ENCODE measurements around the gene POR.

DNA sequence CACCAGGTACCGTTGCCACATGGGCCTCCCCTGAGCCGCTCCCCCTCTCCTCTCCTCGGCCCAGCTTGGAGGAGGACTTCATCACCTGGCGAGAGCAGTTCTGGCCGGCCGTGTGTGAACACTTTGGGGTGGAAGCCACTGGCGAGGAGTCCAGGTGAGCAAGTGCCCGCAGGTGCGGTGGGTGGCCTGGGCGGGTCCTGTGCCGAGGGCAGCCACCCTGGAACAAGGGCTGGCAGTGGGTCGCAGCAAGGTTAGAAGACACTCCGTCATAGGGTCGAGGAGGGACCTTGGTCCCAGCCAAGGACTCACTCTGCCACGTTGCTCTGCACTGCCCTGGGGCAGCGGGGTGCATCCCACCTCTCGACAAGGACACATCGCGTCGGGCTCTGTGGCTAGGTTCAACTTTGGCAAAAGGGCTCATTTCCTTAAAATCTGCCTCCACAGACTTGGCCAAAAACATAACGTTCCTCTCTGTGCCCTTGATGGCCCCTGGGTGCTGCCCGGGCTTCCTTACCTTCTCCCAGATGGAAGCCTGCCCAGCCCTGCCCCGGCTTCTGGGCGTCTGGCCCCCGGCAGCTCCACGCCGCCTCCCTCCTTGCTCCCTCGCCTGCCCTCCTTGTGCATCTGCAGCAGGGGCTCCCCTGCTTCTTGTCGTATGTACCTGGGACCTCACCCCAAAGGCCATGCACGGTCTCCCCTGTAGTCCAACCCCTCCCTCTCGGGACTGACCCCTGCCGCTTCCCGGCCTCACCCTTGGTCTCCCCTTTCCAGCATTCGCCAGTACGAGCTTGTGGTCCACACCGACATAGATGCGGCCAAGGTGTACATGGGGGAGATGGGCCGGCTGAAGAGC is 66.7 kb downstream of the POR start:
- TF ChIP-seq CTCF (IDR thresholded peaks at IDR 0.05) (no peak), POLR2A (IDR thresholded peaks at IDR 0.05) (no peak)

Measured in uterus (tissue), 2 donors.